NCI-H446 treated with DMSO at 0.1 percent for 48 hours (cell line): Measurements from ENCODE around the gene RESP18.
"Not testable (repeated sequence)": the region's sequence is repeated elsewhere in the genome, so short reads cannot be mapped to it uniquely, and the experiment has no call there.

Experiments
- DNase-seq: peaks from one replicate; lab custom pipeline; 2025; lab: John Stamatoyannopoulos, UW

Gene RESP18

GRCh38 chr2:219291910-219292490 lies 40.5 kb downstream of the RESP18 start:
- DNase-seq = no peak

DNA sequence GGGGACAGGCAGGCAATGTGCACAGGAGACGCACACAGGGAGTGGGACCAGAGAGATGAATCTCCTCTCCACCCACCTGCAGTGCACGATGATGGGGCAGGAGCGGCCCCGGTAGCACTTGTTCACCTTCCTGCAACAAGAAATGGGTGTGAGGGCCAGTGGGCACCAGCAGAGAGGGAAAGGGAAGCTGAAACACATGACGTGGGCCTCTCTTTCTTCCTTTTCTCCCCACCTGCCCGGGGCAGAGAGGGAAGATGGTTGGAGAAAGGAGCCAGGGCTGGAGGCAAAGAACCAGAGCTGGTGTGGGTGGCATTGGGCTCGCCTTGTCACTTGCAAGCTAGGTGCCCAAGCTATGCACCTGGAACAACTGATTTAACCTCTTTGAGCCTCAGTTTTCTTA lies 41.1 kb downstream of the RESP18 start:
- DNase-seq = no peak

- DNase-seq = no peak
These were observed 42.0 kb downstream of the RESP18 start for GRCh38 chr2:219290381-219291171.

DNA sequence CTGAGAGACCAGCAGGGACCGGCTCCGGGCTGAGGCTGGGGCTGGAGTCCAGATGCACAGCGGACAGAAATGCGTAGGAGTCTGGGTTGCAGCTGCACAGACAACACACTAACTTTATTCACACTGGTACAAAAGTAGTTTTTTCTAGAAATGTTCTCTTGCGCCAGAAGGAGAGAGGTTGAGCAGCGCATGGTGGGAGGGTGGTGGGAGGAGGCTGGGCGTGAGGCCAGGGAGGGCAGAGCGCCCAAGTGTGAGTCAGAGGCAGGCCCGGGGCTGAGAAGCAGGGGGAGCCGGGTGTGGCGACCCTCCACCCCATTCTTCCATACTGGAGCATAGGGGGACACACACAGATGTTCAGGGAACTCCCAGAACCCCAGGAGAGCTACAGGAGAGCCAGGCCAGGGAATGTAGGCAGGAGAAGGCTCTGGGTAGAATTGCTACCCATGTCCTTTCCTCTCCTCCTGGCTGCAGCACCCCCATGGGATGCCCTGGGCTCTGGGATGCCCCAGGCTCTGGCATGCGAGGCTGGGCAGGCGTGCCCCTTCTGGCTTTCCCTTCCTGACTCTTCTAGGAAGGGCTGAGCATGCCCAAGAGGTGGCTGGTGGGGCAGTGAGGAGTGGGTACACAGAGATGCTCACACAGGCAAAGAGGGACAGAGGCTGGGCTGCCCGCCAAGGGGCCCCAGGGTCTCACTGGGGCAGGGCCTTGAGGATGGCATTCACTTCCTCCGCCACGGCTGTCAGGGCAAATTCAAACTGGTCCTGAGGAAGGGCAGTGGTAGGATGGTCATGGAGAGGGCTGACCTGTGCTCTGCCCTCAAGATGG lies 42.8 kb downstream of the RESP18 start:
- peak; percentile 67 for DNase-seq

DNA sequence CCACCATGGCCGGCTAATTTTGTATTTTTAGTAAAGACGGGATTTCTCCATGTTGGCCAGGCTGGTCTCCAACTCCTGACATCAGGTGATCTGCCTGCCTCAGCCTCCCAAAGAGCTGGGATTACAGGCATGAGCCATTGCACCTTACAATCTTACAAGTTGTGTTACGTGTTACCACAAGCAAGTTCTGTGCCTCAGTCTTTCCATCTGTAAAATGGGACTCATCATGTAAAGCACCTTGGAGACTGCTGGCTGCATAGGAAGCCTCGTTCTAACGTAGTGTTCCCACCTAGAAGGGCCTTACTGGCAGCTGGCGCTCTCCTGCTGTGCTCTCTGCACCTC lies 43.4 kb downstream of the RESP18 start:
- DNase-seq = no peak

DNA sequence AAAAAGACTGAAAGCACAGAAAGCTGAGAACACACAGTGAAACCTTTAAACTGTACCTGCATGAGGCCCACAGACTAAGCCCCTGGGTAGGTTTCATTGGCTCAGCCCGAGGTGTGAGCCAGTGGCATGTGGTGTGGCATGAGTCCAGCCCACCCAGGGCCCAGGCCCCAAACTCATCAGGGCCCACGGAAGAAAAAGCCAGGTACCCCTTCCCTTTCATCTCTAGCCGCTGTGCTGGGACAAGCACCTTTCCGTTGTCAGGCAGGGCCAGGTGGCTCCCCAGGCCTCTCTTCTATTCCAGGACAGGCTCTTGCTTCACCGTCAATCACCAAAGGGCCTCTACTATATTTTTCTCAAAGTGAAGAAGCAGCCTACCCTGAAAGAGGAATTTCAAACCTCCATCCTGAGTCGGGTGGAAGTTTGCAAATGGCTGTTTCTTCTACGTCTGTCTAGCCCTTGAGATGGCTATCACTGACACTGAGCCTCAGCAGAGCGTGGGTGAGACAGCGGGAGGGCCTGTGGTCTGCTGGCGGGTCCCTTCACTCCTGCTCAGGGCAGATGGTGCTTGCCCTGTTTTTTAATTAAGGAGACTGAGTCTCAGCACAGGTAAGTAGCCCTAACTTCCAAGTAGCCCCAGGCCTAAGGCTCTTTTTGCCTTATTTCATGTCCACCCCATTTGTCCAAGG lies 44.8 kb downstream of the RESP18 start:
- DNase-seq = no peak

DNA sequence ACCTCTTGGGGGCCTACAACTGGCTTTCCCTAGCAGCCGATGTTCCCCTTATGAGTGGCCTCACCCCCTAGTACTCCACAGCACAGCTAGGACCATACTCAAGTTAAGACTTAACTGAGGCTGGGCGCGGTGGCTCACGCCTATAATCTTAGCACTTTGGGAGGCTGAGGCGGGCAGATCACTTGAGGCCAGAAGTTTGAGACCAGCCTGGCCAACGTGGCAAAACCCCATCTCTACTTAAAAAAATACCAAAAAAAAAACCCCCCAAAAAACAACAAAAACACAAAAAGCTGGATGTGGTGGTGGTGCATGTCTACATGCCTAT lies 45.5 kb downstream of the RESP18 start:
- not testable (repeated sequence) for DNase-seq

DNA sequence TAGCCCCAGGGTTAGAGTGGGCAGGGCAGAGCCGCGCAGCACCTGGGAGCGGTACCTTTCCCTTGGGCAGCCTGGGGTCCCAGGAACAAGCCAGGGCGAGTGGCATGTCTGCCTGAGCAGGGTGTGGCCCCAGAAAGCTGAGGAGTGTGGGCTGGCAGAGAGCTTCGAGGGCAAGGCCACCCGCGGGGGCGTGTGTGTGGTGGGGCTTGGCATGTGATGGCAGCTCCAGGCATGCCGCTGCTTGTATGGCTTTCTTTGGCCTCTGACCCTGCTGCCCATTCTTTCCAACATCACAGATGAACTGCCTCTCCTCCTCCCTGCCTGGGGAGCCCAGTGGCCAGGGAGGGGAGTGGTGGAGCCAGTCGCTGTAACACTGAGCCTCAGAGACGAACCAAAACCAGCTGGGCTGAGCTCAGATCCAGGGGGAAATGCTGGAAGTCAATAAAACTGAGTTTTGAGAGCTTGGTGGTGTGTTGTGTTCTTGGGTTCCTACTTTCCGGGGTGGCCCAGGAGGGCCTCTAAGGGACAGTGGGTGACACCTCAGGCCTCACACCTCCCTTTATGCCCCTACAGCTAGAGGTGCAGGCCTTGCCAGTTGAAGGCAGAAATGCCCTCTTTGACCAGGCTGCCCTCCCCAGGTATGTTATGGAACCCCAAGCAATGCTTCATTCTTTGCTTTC lies 46.0 kb downstream of the RESP18 start:
- no peak for DNase-seq

DNA sequence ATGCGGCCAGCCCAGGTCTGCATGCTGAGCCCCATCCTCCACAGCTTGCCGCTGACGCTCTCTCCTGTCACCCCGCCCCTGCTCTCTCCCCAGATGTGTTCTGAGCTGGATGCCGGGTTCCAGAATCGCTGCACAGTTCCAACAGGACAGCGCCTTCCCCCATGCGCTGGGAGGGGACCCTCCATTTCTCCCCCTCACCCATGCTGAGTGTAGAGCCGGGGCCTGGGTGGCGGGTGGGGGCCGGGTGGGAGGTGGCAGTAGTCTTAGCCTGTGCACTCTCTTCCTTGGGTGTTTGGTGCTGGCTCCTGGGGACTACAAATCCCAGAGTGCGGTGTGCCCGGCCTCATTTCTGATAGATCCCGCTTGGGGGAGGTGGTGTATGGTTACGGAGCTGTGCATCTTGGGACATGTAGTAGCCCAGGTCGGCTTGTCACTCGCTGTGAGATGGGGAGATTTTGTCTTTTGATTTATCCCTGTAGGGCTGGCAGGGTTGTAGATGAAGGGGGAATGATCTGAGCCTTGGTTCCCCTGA lies 46.6 kb downstream of the RESP18 start:
- DNase-seq = no peak

DNA sequence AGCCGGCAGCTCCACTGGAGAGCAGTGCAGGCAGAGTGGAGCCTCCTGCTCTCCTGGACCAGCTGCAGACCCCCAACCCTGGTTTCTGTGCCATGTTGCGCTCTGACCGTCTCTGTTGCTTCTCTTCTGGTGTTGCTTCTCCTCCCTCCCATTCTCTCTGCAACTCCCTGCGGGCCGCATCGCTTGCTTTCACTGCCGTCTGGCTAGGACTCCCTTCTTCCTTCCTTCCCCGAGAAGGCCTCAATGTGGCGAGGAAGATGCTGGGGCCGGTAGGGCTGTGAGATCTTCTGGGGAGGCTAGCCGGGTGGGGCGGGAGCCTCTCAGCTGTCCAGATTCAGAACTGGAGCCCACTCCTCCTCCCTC lies 47.2 kb downstream of the RESP18 start:
- no peak for DNase-seq

GRCh38 chr2:219284501-219285372 lies 47.8 kb downstream of the RESP18 start:
- no peak for DNase-seq

- DNase-seq = no peak
These were observed 49.5 kb downstream of the RESP18 start for GRCh38 chr2:219282943-219283581.

DNA sequence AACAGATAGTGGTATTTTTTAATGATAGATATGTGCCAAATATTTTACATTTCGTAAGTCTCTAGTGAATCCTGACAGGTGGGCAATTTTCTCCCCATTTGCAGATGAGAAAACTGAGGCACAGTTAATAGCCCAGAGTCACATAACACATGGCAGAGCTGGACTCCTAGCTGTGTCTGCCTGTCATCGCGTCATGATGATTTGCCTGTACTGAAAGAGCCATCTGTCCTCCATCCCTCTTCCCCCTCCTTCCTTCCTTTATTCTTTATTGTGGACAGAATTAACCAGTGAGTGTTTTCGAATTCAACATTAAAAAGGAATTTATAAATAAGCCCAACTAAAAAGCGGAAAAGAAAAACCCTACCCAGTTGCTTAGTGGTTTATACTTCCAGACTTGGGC lies 50.2 kb downstream of the RESP18 start:
- DNase-seq = no peak

- DNase-seq = no peak
These were observed 51.0 kb downstream of the RESP18 start for GRCh38 chr2:219281588-219281987.

DNA sequence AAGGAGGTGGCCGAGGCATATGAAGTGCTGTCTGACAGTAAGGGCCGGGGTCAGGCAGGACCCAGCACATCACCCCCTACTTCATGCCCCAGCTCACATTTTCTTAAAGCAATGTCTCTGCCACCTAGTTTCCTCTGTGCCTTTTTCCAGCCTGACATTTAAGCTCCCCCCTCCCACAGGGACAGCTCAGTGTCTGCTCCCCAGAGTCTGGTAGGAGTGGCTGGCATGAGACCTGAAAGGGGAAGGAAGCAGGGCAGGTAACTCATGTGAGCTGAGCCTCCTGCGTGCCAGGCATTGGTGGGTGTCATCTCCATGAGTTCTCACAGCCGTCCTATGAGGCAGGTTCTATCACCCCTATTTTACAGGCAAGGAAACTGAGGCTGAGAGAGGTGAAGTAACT lies 51.9 kb downstream of the RESP18 start:
- no peak for DNase-seq

- DNase-seq = no peak
These were observed 52.5 kb downstream of the RESP18 start for GRCh38 chr2:219279916-219280516.

GRCh38 chr2:219279151-219279915 lies 53.2 kb downstream of the RESP18 start, which contains the start of gene DNAJB2:
TSS of gene DNAJB2 (plus strand) at chr2:219279366. CDS start at chr2:219279834, 468 bp downstream.
- DNase-seq = peak; percentile 95

- no peak for DNase-seq
These were observed 53.8 kb downstream of the RESP18 start for GRCh38 chr2:219278655-219279150.
